T-helper 1 cell treated with Interleukin-12 subunit alpha and Interleukin-12 subunit beta and Interleukin-4 antibody, amounts not matched to agents 30 μg/mL and 1 μg/mL, for 36 hours (primary cell): Measurements from ENCODE around the gene LZTR1.
"Not testable (repeated sequence)": the region's sequence is repeated elsewhere in the genome, so short reads cannot be mapped to it uniquely, and the experiment has no call there.

ENCODE experiments used
- H3K27ac Mint-ChIP-seq: one replicate; pipeline ENCODE4 v1.8.0; 2021; ENCODE audit warnings: mild to moderate bottlenecking, mixed read lengths
- H3K27me3 Mint-ChIP-seq: one replicate; pipeline ENCODE4 v1.8.0; 2021; ENCODE audit warnings: low read depth, mixed read lengths
- H3K36me3 Mint-ChIP-seq: one replicate; pipeline ENCODE4 v1.8.0; 2021; ENCODE audit warnings: low read depth, mixed read lengths
- H3K4me1 Mint-ChIP-seq: one replicate; pipeline ENCODE4 v1.8.0; 2021; ENCODE audit warnings: low read depth, mixed read lengths
- H3K4me3 Mint-ChIP-seq: one replicate; pipeline ENCODE4 v1.8.0; 2021; ENCODE audit warnings: mild to moderate bottlenecking, moderate library complexity, mixed read lengths
- H3K9me3 Mint-ChIP-seq: one replicate; pipeline ENCODE4 v1.8.0; 2021; ENCODE audit warnings: mixed read lengths

The LZTR1 gene

DNA sequence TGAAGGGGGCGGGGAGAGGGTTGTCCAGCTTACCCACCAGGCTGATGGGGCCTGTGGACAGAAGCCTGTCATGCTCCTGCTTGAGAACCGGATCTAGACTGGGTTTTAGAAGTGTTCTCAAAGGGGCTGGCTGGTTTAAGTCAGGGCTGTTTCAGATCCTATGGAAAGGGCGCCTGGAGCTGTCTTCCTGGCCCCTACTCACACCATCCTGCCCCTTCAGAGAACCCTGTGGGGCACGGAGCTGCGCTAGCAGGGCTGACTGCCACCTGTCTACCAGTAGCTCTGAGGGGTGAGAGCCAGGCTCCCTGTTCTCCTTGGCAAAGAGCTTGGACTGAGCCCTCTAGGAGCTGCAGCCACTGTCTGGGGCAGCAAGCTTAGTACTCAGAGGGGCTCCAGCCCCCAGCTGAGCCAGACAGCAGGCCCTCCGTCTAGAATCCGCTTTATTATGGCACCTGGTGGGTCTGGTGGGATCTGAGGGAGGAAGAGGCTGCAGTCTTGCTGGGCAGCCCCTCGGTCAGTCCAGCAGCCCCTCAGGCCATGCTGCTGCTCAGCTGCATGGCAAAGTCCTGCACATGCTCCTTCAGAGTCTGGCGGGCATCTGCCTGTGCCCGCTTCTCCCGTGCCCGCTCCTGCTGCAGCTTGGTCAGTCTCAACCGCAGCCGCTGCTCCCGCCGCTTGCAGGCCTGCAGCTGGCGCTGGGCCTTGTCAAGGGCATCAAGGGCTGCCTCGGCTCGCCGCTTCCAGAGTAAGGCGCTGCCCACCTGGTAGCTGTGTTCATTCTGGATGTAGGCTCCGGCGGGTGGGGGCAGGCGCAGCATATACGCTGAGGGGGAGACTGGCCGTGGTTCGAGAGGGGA is 17.5 kb downstream of the LZTR1 start:
- no peaks in the 10 kb centered on the region for H3K27me3 Mint-ChIP-seq

GRCh38 chr22:21000207-21000986 is 18.3 kb downstream of the LZTR1 start:
- H3K4me1 Mint-ChIP-seq = peaks cover 8% of the 10 kb centered on the region
- H3K4me3 Mint-ChIP-seq = peak overlapping the region; percentile 92
- peak overlapping the region; percentile 97 for H3K27ac Mint-ChIP-seq
- H3K27me3 Mint-ChIP-seq = no peaks in the 10 kb centered on the region
- peaks cover 6% of the 10 kb centered on the region for H3K36me3 Mint-ChIP-seq
- H3K9me3 Mint-ChIP-seq = no peaks in the 10 kb centered on the region

More for the DNA sequence above, 17.5 kb downstream of the LZTR1 start:
- Mint-ChIP-seq H3K36me3 (peaks cover 6% of the 10 kb centered on the region), H3K9me3 (no peaks in the 10 kb centered on the region), H3K27ac (peak overlapping the region; percentile 20), H3K4me1 (peaks cover 8% of the 10 kb centered on the region), H3K4me3 (peak overlapping the region; percentile 42)

- peaks cover 6% of the 10 kb centered on the region for H3K36me3 Mint-ChIP-seq
- no peaks in the 10 kb centered on the region for H3K9me3 Mint-ChIP-seq
- H3K4me1 Mint-ChIP-seq = peaks cover 8% of the 10 kb centered on the region
- H3K27ac Mint-ChIP-seq = peak overlapping the region; percentile 97
- H3K4me3 Mint-ChIP-seq = peak overlapping the region; percentile 92
- H3K27me3 Mint-ChIP-seq = no peaks in the 10 kb centered on the region
These were observed 19.0 kb downstream of the LZTR1 start for GRCh38 chr22:21000987-21001600.

- Mint-ChIP-seq H3K4me3 (peak within 1 kb of the TSS; percentile 92), H3K9me3 (no peaks in the 10 kb centered on the region), H3K4me1 (peaks cover 8% of the 10 kb centered on the region), H3K36me3 (peaks cover 6% of the 10 kb centered on the region), H3K27me3 (no peaks in the 10 kb centered on the region), H3K27ac (peak within 1 kb of the TSS; percentile 97)
These were observed 19.7 kb downstream of the LZTR1 start, which contains the start of gene THAP7 for GRCh38 chr22:21001601-21002325. Gene THAP7 (minus strand): TSS chr22:21002118. CDS start chr22:21001911, 207 bp downstream.

DNA sequence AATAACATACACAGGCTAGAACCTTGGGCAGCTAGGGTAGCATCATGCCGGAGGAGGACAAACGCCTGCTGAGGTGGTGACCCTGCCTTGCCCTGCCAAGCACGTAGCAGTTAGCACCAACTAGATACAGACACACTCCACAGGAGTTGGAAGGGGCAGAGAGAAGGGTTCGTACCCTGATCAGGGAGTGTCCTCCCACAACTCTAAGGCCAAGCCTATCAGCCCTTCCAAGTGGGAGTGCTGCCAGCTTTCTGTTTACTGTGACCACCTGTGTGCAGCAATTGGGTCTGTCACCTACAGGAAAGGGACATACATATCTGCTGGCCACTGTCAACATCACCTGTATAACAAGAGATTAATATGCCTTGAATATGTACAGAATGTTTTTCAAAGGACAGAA is 21.7 kb downstream of the LZTR1 start:
- H3K36me3 Mint-ChIP-seq = peaks cover 4% of the 10 kb centered on the region
- no peaks in the 10 kb centered on the region for H3K27me3 Mint-ChIP-seq
- H3K4me3 Mint-ChIP-seq = peak overlapping the region; percentile 92
- peaks cover 6% of the 10 kb centered on the region for H3K4me1 Mint-ChIP-seq
- H3K9me3 Mint-ChIP-seq = no peaks in the 10 kb centered on the region
- no peak overlapping the region for H3K27ac Mint-ChIP-seq

GRCh38 chr22:21009208-21009607 is 27.1 kb downstream of the LZTR1 start:
- not testable (repeated sequence) for H3K4me1 Mint-ChIP-seq, H3K27ac Mint-ChIP-seq, H3K36me3 Mint-ChIP-seq, H3K27me3 Mint-ChIP-seq, H3K4me3 Mint-ChIP-seq, H3K9me3 Mint-ChIP-seq

GRCh38 chr22:21009638-21010425 is 27.7 kb downstream of the LZTR1 start:
- H3K9me3 Mint-ChIP-seq = no peaks in the 10 kb centered on the region
- no peaks in the 10 kb centered on the region for H3K36me3 Mint-ChIP-seq
- H3K4me3 Mint-ChIP-seq = no peak overlapping the region
- no peak overlapping the region for H3K27ac Mint-ChIP-seq
- H3K4me1 Mint-ChIP-seq = peaks cover 12% of the 10 kb centered on the region
- H3K27me3 Mint-ChIP-seq = peaks cover 7% of the 10 kb centered on the region

DNA sequence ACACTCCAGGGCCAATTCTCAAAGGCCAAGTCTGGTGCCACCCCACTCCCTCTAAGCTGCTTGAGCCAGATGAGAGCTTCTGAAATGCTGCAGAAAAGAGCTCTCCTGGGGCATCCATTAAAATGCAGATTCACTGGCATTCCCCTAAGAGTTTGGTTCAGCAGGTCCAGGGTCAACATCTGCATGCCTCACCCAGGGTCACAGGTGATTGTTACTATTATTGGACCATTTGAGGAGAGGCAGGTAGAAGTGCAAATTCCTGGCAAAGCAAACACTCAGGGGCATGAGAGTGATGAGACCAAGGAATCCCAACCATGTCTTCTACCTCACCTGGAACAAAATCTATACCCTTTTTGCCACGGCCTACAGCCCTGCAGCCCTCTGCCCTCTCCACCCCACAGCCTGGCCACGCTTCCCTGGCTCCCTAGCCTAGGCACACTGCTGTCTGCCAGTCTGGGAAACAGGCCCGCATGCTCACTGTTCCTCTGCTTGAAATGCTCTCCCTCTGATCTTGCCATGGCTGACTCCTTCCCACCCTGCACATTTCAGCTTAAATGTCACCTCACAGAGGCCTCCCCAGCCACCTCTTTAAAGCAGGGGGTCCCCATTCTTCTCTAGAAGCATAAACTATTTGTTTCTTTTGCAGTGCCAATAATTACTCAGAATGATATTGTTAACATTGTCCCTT is 28.5 kb downstream of the LZTR1 start:
- Mint-ChIP-seq H3K9me3 (no peaks in the 10 kb centered on the region), H3K4me3 (no peak overlapping the region), H3K27me3 (peaks cover 11% of the 10 kb centered on the region), H3K36me3 (no peaks in the 10 kb centered on the region), H3K27ac (no peak overlapping the region), H3K4me1 (peaks cover 15% of the 10 kb centered on the region)

GRCh38 chr22:21012446-21013407 is 30.6 kb downstream of the LZTR1 start:
- no peak overlapping the region for H3K4me3 Mint-ChIP-seq
- peaks cover 15% of the 10 kb centered on the region for H3K4me1 Mint-ChIP-seq
- H3K27me3 Mint-ChIP-seq = peaks cover 19% of the 10 kb centered on the region
- H3K9me3 Mint-ChIP-seq = no peaks in the 10 kb centered on the region
- no peaks in the 10 kb centered on the region for H3K36me3 Mint-ChIP-seq
- H3K27ac Mint-ChIP-seq = no peak overlapping the region

DNA sequence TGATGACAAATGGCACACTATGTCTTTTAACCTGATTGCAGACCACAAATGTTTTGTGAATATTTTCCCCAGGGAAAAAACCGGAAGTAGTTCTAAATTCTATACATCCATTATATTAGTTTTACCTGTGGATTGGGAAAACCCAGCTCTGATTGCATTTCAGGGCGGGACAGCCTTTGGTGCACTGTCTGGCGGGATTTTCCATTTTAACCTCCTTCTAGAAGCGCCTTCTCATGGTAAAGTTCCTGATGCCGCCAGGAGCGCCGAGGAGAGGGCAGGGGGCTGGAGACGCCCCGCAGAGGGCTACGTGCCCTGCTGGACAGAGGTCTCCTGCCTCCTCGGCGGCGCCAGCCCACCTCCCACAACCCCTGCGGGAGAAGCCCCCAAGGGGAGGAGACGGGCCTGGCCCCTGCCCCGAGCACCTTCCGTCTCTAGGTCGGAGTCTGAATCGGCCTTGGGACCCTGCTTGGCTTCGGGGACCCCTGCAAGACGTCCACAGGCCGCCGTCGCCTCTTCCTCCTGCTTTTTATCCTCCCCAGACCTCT is 31.6 kb downstream of the LZTR1 start:
- Mint-ChIP-seq H3K36me3 (no peaks in the 10 kb centered on the region), H3K9me3 (no peaks in the 10 kb centered on the region), H3K4me1 (peaks cover 15% of the 10 kb centered on the region), H3K4me3 (peak overlapping the region; percentile 69), H3K27ac (peak overlapping the region; percentile 52), H3K27me3 (peaks cover 21% of the 10 kb centered on the region)

GRCh38 chr22:21014202-21014725 is 32.2 kb downstream of the LZTR1 start:
- H3K4me3 Mint-ChIP-seq = peak overlapping the region; percentile 69
- H3K4me1 Mint-ChIP-seq = peaks cover 15% of the 10 kb centered on the region
- H3K27me3 Mint-ChIP-seq = peaks cover 21% of the 10 kb centered on the region
- no peaks in the 10 kb centered on the region for H3K36me3 Mint-ChIP-seq
- peak overlapping the region; percentile 52 for H3K27ac Mint-ChIP-seq
- no peaks in the 10 kb centered on the region for H3K9me3 Mint-ChIP-seq
